GM18907 (cell line): ENCODE results near the gene RAPGEF5.

Experiments
- ATAC-seq: cut with Tn5 transposase; IDR thresholded peaks from one replicate; pipeline ENCODE4 v1.9.1; 2021; ENCODE audit warnings: mild to moderate bottlenecking, moderate library complexity; ENCODE audit not compliant: unreplicated experiment

Gene RAPGEF5

DNA sequence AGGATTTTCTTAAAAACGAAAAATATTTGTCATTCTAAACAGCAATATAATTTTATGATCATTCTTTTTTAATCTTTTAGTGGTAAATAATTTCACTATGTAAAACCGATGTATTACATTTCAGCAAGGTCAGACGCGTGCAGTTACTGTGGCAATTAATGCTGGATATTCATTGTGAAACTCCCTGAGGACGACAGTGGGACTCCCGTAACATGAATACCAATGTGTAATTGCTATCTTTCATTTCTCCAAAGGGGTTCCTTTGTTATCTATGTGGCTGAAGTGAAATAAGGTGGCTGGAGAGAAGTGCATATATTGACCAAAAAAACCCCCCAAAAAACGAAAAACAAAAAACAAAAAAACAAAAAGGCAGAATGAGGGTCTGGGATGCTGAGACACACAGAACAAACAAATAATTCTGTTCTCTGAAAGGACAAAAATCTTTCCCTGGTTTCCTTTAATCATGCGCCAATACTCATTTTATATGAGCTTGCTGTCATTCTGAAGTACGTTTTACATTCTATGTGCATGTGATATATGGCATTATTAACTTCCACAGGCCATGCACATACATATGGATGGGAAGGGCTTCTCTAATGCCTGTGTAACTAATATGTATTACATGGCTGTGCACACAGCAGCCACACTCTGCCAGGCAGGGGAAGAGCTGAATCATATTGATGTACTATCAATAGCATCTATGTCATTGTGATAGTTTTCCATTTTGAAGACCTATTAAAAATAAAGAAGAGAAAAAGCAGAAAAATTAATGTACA lies 161.4 kb downstream of the RAPGEF5 start:
- no peak for ATAC-seq

DNA sequence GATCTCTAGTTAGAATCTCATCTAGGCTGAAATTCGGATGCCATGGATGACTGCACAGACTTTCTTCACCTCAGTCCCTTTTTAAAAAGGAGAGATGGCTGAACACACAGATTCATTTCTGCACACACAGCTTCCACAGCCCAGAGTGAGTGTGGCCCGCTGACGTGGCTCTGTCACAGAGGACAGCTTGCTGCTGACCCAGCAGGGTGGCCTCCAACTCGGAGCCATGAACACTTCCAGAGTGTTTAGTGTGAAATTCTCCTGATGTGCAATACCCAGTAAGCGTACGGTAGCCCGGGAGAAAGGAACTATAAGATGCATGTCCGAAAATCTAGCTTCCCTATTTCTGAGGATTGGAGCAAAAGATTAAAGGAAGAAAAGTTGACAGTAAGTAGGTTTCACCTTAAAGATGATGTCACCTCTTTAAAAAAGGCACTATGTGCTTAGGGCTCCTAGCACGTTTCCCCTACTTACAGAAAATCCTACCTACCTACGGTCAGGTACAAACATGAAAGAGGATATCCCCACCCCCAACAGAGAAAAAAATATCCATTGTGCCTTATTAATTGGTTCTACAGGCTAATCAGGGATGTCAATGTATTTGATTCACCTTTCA lies 162.2 kb downstream of the RAPGEF5 start:
- ATAC-seq: no peak

DNA sequence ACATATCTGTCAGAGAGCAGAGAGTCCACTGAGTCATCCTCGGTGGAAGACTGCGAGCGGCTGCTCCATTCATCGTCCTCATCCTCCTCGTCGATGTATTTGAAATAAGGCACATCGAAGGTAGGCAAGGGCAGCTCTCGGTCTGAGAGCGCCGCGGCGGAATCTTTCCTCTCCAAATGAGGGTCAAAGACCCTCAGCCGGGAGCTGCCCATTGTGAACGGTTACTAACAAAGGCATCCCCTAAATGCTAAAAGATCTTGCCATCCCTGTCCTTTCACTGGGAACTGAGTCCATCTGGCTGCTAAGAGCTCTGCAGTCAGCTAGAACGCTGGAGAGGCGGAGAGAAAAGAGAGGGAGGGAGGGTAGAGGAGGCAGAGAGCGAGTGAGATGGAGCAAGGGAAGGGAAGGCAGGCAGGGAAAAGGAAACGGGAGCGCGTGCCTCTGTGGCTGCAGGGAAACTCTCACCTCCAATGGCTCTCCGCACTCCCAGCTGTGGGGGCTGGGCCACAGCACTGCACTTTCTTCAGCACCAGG lies 163.4 kb downstream of the RAPGEF5 start:
- no peak for ATAC-seq

DNA sequence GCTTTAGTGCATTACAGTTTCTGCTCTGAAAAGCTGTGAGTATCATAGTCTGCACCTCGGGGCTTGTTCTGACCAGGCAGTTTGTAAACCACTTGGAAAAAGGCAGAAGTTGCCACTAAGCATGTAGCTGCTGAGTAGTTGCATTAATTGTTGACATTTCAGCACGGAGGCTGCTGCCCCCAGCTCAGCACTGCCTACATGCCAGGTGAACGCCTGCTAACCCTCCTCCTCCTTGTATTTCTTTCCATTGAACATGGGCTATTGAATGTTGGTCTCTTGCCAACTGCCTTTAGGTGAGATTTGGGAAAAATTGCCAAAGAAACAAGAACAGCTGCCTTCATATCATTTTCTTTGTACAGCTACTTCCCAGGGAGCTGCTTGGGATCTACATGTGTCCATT lies 164.2 kb downstream of the RAPGEF5 start:
- no peak for ATAC-seq

DNA sequence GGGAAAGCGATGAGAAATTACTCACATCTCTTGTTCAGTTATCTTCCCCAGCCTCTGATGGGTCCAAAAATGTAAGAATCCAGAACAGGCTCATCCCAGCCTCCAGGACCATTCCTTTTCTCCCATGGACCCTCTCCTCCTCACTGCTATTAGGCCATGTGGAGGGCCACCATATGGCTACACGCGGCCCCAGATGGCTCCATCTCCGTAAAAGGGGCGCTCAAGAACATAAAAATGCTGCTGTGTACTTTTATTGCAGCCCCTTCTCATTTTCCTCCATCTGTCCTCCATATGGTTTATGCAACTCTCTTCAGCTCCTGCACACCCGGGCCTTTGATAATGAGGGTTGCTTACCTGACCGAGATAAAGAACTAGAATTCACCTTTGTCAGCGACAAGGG lies 166.2 kb downstream of the RAPGEF5 start:
- no peak for ATAC-seq

DNA sequence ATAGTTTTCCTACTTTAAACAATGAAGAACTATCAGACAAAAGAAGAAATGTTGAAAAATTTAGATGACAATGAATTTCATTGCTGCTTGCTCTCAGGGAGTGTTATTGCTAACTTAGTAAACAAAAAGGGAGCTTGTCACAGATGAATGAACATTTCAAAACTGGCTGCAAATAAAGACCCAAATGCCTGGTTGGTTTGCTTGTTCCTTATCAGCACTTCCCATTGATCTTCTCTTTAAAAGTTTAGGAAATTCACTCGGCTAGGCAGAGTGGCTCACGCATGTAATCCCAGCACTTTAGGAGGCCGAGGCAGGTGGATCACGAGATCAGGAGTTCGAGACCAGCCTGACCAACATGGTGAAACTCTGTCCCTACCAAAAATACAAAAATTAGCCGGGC lies 167.2 kb downstream of the RAPGEF5 start:
- no peak for ATAC-seq

DNA sequence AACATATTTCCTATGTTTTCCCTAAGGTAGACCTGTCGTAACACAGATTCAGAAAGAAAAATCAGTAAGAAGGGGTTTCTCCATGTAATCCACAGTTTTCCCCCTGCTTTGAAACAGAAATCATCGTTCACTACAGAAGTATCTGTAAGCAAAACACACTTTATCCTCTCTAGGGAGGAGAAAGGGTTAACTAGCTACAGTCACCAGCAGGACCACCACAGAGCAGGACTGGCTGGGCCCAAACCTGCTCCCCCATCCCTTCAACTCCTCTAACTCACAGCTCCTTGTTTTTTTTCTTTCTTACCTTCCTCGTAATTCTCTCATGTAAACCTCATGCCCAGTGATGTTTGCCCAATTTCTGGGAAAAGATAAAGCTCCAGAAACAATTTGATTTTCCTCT lies 167.7 kb downstream of the RAPGEF5 start:
- ATAC-seq: no peak

DNA sequence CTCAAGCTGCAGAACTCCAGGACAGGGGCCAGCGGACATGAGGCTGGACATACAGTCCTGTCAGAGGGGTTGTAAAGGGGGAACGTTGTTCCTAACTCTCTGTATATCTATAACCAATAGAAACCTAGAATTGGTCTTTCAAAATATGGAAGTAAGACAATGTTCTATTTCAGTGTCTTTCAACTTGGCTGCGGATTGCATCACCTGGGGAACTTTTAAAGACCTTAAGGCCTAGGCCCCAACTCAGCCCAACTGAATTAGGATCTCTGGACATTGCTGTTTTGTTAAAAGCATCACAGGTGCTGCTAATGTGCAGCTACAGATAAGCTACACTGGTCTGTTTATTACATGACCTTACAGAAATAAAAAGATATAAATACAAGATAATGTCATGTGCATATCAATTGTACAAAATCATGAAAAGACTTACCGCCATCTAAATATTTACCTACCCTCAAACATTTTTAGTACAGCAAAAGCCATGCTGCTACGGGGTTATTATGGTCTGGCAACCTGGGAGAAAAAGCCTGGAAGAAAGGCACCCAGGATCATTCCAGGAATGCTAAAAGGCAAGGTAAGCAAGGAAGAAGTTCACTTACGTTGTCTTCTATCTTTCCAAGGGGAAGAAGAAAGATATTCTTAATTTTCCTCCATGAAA lies 169.1 kb downstream of the RAPGEF5 start:
- no peak for ATAC-seq

DNA sequence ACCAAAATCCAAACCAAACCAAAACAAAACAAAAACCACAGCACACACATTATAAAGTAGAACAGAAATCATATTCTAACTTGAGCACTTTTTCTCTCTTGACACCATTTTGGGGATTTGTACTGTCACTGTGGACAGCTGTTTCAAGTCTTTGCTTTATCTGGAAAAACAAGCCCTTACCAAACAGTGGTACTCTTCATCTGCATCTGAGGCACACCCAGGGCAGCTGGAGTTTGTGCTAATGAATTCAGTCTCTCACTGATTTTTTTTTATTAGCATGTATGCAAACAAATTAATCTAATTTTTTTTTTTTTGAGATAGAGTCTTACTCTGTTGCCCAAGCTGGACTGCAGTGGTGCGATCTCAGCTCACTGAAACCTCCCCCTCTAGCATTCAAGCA lies 171.4 kb downstream of the RAPGEF5 start:
- no peak for ATAC-seq

DNA sequence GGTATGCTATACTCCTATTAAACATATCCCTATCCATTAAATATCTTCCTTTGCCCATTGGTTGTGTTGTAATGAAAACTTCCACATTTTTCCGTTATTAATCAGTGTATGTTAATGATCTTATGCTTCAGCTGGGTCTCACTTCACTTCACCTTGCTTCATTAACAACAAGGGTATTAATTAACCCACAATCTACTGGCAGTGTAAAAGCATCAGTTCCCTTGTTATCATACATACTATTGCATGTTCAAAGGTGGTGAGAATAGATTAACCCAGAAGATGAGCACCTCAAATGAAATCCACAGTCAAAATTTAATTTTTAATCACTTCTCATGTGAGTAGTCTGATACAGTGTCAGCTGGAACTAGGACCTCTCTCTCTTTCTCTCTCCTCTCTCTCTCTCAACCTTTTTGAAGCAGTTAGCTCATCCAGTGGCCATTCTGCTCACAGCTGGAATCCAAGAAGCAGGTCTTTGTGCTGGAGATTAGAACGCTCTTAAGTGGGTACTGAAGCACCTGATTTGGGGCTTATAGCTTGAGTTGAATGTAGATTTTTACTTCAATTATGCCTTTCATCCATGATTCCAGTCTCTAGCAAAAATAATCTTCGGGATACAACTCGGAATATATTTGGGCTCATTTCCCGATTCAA lies 172.3 kb downstream of the RAPGEF5 start:
- ATAC-seq: peak; percentile 68

DNA sequence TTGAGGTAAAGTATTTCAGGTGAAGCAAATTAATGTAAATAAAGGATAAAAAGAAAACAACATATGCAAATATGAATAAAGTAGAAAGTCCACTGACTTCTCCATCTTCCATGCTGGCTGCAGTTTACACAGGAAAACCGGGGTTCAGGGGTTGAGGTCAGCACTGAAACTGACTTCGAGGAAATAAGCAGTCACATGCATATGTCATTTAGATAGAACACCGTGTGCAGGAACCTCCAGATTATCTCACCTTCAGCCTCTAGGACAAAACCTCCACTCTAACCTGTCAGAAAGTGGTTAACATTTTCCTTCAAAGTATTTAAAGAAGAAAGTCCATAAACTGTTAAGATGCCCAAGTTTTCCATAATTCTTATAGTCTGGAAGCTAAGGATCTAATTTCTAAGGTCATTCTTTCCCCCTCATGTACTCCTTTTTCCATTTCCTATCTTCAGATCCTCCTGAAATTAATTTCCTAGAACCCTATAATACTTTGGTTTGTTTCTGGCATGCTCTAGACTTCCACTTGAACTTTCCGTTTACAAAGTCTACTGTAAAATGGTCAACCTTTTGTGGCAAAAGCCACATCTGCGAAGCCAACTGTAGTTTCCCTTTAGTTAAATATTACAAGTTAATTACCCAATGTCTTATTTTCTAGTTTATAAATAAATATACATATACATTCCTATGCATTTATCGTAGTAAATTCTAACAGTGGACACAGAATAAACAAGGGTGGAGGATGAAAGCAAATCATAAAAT lies 173.3 kb downstream of the RAPGEF5 start:
- peak; percentile 68 for ATAC-seq

DNA sequence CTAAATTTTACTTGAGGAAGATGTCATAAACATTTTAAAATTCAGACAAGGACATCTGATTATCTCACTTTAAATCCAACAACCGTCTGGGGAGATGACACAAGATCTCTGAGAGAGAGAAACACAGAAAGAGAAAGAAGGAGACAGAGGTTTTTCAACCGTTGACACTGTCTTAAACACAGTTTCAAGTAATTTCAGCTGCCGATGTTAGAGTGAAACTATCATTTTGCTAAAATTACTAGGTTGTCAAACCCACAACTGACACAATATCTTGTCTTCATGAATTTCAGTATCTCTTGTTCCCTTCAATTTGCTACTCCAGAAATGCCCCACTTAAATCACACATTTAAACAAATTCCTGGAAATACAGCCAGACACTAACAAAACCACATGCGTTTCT lies 174.8 kb downstream of the RAPGEF5 start:
- no peak for ATAC-seq

DNA sequence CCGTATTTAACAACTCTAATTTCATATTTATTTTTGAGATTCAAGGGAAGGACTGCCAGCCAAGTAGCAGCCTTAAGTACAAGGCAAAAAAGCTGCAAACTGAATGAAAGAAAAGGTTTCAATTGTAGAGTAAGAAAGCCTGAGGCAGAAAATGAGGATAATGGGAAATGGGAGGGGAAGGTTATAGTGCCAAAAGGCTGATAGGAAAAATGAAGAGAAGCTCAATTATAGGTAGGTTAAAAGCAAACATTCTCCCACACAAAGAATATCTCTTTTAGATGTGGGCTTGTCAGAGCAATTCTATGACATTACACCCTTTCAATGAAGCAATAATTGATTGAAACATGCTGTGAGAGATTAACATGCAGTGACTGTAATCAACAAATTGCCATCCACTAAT lies 175.3 kb downstream of the RAPGEF5 start:
- no peak for ATAC-seq

DNA sequence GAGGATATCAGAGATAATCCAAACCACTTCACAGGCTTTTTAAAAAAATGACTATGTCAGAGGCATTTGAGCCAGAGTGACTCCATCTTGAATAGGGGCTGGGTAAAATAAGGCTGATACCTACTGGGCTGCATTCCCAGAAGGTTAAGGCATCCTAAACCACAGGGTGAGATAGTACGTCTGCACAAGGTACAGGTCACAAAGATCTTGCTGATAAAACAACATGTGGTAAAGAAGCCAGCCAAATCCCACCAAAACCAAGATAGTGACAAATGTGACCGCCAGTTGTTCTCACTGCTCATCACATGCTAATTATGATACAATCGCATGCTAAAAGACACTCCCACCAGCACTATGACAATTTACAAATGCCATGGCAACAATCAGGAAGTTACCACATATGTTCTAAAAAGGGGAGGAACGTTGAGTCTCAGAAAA lies 177.5 kb downstream of the RAPGEF5 start:
- no peak for ATAC-seq

DNA sequence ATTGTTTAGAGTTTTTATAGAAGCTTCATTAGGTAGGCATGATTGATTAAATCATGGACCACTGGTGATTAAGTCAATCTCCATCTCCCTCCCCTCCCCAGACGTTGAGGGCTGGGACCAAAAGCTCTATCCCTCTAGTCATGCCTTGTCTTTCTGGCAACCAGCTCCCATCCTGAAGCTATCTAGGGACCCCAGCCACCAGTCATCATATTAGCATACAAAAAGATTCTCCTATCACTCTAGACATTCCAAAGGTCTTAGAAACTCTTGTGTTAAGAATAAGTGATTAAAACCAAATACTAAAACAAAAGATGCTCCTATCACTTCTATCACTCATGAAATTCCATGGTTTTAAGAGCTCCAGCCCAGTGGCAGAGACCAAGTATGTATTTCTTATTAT lies 178.2 kb downstream of the RAPGEF5 start:
- ATAC-seq: no peak

DNA sequence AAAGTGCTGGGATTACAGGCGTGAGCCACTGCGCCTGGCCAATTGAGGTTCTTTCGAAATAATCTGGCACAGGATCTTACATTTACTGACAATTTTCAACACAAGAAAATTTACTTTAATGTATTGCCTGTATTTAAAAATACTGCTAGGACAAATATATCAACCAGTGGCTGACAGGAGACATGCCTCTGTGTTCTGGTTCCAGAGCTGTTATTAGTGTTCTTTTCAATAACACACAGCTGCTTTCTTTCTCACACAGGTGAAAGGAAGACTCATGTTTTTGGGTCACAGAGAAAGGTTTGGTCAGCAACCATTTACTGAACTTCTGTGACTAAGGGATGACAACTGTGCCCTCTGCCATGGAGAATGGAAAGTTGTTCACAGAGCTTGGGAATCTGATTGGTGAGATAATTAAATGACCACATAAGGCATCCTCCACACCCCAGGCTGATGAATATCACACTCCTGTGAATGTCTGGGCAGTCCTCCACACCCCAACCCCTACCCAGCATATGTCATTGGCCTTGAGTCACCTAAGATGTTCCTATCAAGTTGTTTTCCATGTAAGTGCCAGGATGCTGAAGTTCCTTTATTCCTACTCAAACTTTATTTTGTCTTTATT lies 180.1 kb downstream of the RAPGEF5 start:
- no peak for ATAC-seq

DNA sequence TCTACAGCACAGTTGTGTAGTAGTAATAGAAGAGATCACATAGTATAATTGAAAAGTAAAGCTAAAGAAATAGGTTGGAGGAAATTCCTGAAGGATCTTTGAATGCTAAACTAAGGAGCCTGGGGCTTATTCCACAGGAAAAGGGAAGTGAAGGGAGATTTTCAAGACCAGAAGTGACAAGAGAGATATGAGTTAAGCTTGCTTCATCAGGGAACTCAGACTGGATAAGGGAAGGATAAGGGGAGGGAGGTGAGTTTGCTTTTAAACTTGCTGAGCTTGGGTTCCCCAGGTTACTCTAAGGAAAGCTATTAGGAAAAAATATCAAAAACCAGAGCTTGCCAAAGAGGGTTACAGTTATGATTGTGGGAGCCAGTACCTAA lies 182.4 kb downstream of the RAPGEF5 start:
- peak; percentile 5 for ATAC-seq

DNA sequence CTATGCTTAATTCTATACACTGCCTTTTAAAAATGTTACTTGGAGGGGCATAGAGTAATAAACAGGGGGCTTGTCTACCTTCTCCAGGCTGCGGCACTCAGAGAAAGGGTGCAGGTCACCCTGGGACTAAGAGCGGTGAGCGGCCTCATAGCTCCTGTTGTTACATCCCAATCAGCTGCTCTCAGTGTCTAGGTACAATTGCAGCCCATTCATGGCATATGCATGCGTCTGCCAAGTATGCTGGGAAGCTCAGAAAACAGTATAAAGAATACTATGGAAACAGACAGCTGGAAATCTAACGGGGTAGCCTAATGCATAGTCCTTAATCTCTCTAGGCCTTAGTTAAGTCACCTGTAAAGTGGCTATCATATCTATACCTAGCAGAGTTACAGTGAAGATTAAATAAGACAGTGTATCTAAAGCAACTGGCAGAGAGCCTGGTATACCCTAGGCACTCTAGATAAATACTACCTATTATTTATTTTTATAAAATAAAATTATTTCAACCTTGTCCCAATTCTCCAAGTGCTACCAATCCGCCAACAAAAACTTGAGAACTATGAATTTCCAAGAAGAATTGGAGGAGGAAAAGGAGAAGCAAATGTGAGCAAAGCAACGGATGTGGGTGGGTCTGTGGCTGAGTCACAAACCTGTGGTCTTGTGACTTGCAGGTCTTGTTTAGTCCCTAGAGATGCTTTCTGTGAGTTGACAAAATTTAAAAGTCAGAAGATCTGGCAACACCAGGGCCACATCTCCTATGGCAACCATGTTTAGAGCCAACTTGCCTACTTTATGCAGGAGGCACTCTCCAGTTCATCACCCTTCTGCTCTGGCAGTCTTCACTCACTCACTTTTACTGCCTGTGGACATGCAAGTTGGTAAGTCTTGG lies 183.0 kb downstream of the RAPGEF5 start:
- peak; percentile 98 for ATAC-seq

DNA sequence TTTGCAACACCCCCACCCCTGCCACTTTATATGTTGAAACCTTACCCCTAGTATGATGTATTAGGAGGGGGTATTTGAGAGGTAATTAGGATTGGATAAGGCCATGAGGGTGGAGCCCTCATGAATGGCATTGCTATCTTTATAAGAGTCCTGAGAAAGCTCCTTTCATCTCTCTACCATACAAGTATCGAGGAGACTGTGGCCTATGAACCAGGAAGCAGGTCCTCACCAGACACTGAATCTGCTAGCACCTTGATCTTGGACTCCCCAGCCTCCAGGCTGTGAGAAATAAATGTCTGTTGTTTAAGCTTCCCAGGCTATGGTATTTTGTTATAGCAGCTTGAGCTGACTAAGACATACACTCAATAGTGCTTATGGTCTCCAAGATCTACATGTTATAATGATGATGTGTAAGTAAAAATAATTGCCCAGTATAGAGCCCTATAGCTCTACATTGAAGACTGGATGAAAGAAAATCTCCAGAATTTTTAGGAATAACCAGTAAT lies 188.8 kb downstream of the RAPGEF5 start:
- no peak for ATAC-seq
